Chondrocyte (in vitro differentiated cells): ENCODE results near the gene KCNK2. TPM values are rescaled to one million over a fixed set of nuclear protein-coding genes. Genes with fewer than 3 reads are reported as not detected.

Source experiments
- DNase-seq: peaks from one replicate; pipeline ENCODE4 v3.0.0; 2021; ENCODE audit warnings: mixed read lengths, low spot score
- H3K27ac Mint-ChIP-seq: one replicate; pipeline ENCODE4 v1.8.0; 2021; ENCODE audit warnings: mild to moderate bottlenecking, moderate library complexity, mixed read lengths; ENCODE audit not compliant: unreplicated experiment
- H3K27me3 Mint-ChIP-seq: 2 replicates; pipeline ENCODE4 v1.8.0; 2021; ENCODE audit warnings: low read depth, mixed read lengths
- H3K36me3 Mint-ChIP-seq: 2 replicates; pipeline ENCODE4 v1.8.0; 2021; ENCODE audit warnings: low read depth, mixed read lengths
- H3K4me1 Mint-ChIP-seq: 2 replicates; pipeline ENCODE4 v1.8.0; 2021; ENCODE audit warnings: low read depth, mild to moderate bottlenecking, mixed read lengths
- H3K4me3 Mint-ChIP-seq: one replicate; pipeline ENCODE4 v1.8.0; 2021; ENCODE audit warnings: mild to moderate bottlenecking, moderate library complexity, mixed read lengths; ENCODE audit not compliant: unreplicated experiment
- H3K9me3 Mint-ChIP-seq: 2 replicates; pipeline ENCODE4 v1.8.0; 2021; ENCODE audit warnings: low read depth, mixed read lengths
- total RNA-seq: library from RNA; stranded (reverse); gene quantifications from 3 replicates; pipeline ENCODE4 v1.2.1, GENCODE V29; 2021
- TF ChIP-seq, protein P1 (sequence below): fragments of 200-600 bp; sonication (generic); IDR thresholded peaks from 2 replicates; pipeline ENCODE4 v1.5.0; 2021; ENCODE audit warnings: antibody characterized with exemption, mild to moderate bottlenecking, moderate library complexity

Gene KCNK2
- total RNA-seq, 1 donor from 2014 or later = not detected

DNA sequence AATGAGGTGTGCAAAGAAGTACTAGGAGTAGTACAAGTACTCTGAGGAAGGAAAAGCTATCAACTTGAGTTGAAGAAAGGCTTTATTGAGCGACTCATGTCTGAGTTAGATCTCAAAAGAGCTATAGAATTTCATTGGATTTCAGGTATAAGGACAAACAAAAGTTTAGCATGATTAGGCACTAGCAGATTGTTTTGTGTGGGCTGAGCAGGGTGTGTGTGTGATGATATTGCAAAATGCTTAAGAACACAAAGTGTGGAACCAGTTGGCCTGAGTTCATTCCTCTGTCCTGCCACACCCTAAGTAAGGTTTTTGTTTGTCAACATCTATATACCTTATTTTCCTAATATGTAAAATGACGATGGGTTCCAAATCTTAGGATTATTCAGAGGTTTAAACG lies 158.9 kb downstream of the KCNK2 start:
- Mint-ChIP-seq H3K27me3 (peaks cover 8% of the 10 kb centered on the region), H3K9me3 (peaks cover 3% of the 10 kb centered on the region)

DNA sequence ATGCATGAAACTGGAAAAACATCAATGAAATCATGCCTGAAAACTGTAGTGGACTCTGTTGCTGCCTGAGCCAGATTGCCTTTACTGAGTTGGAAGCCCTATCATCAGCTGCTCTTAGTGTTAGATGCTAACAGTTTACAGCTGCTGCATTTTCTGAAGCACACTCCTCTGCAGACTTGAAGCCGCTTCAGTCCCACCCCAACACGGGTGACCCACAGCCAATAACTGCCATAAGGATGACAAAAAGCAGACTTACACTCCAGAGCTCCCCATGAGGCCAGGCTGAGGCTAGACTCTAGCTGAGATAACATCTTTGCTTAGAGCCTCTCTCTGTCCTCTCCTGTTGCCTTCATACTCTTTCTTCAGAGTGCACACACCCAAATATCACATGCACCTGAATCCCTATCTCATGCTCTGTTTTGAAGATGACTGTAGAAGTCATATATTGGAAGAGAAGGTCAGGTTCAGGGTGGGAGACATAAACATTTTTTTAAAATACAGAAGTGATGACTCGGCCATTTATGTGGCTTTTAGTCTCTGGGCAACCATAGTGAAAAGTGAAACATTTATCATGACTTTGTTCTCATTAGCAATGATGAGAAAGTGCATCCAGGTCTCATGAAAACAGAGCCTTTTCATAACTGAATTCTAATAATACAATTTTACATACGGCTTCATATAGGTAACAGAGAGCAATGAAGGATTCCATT lies 161.0 kb downstream of the KCNK2 start:
- TF ChIP-seq, protein P1, sequence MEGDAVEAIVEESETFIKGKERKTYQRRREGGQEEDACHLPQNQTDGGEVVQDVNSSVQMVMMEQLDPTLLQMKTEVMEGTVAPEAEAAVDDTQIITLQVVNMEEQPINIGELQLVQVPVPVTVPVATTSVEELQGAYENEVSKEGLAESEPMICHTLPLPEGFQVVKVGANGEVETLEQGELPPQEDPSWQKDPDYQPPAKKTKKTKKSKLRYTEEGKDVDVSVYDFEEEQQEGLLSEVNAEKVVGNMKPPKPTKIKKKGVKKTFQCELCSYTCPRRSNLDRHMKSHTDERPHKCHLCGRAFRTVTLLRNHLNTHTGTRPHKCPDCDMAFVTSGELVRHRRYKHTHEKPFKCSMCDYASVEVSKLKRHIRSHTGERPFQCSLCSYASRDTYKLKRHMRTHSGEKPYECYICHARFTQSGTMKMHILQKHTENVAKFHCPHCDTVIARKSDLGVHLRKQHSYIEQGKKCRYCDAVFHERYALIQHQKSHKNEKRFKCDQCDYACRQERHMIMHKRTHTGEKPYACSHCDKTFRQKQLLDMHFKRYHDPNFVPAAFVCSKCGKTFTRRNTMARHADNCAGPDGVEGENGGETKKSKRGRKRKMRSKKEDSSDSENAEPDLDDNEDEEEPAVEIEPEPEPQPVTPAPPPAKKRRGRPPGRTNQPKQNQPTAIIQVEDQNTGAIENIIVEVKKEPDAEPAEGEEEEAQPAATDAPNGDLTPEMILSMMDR = no peak
- DNase-seq = no peak
- Mint-ChIP-seq H3K4me3 (no peak overlapping the region), H3K4me1 (no peaks in the 10 kb centered on the region), H3K27ac (no peak overlapping the region), H3K27me3 (peaks cover 8% of the 10 kb centered on the region), H3K9me3 (peaks cover 3% of the 10 kb centered on the region), H3K36me3 (peaks cover 2% of the 10 kb centered on the region)

More for the DNA sequence above, 158.9 kb downstream of the KCNK2 start:
- TF ChIP-seq, protein P1 = no peak
- Mint-ChIP-seq H3K4me3 (no peak overlapping the region), H3K36me3 (peaks cover 2% of the 10 kb centered on the region), H3K27ac (no peak overlapping the region), H3K4me1 (no peaks in the 10 kb centered on the region)
- DNase-seq = no peak

DNA sequence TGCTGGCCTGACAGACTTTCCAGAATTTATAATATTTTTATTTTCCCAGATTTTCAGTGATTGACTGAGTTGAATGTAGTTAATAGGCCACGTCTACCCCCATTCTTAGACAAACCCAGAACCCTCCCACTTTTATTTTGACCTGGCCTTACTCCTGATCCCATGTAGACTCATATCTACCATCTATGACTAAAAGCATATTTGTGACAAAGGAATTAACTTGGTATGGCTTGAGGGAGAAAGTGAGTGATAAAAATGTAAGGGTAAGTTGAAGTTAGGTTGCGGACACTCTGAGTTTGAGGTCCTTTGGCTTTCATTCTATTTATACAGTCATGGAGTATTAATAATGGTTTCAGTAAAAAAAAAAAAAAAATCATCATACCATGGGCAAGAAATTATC lies 168.4 kb downstream of the KCNK2 start:
- DNase-seq = no peak
- peaks cover 8% of the 10 kb centered on the region for H3K27me3 Mint-ChIP-seq
- TF ChIP-seq, protein P1 = no peak
- H3K9me3 Mint-ChIP-seq = no peaks in the 10 kb centered on the region
- H3K27ac Mint-ChIP-seq = no peak overlapping the region
- no peaks in the 10 kb centered on the region for H3K4me1 Mint-ChIP-seq
- H3K36me3 Mint-ChIP-seq = no peaks in the 10 kb centered on the region
- no peak overlapping the region for H3K4me3 Mint-ChIP-seq

DNA sequence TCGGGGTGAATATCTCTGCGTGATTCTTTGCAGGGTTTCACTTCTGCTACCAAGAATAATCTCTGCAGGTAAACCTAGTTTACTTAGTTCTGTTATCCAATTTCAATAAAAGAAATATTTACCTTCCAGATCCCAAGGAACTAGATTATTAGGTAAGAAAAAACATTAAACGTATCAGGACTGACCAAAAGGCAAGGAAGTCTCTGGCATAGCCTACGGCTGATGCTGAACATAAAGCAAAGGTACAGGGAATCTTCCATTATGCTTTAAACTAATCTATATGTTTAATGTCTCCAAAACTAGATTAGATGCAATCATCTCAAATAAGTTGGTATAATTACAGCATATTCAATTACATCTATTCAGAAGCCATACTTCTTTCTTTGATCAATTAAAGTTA lies 168.9 kb downstream of the KCNK2 start:
- H3K9me3 Mint-ChIP-seq = no peaks in the 10 kb centered on the region
- DNase-seq = no peak
- H3K36me3 Mint-ChIP-seq = no peaks in the 10 kb centered on the region
- TF ChIP-seq, protein P1 = no peak
- H3K27ac Mint-ChIP-seq = no peak overlapping the region
- peaks cover 8% of the 10 kb centered on the region for H3K27me3 Mint-ChIP-seq
- no peak overlapping the region for H3K4me3 Mint-ChIP-seq
- H3K4me1 Mint-ChIP-seq = no peaks in the 10 kb centered on the region

DNA sequence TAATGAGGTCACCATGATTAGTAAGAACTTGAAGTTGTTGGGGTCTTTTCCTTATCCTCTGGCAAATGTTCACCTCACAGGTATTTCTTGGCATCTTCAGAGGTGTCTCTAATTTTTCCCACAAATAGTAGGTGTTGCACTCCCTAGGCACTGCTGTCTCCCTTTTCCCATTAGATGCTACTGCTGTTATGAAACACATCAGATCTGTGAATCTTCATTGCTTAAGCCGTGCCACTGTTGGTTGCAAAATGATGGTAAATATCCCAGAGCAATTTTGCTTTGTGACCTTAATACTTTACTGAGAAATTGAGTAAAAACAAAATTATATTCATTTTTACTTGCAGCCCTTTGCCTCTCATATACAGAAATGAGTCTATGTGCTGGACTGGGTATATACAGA lies 169.6 kb downstream of the KCNK2 start:
- no peak overlapping the region for H3K4me3 Mint-ChIP-seq
- TF ChIP-seq, protein P1 = no peak

More for the DNA sequence above, 169.6 kb downstream of the KCNK2 start:
- Mint-ChIP-seq H3K27ac (no peak overlapping the region), H3K4me1 (no peaks in the 10 kb centered on the region), H3K9me3 (no peaks in the 10 kb centered on the region), H3K36me3 (no peaks in the 10 kb centered on the region), H3K27me3 (peaks cover 10% of the 10 kb centered on the region)
- DNase-seq = no peak
